Measurements from ENCODE around the gene TICAM2.

The TICAM2 gene

DNA sequence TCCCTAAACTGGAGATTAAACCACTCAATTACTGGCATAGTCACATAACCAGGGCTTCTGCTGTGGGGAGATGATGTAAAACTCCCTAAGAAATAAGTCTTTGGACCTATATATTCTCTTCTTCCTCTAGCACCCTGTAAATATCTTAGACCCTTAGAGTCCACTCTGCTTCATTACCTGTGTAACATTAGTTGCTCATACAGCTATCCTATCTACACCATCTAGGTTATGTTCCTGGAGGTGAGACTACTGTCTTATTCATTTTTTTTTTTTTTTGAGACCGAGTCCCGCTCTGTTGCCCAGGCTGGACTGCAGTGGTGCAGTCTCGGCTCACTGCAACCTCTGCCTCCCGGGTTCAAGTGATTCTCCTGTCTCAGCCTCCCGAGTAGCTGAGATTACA, 9.6 kb upstream of the TICAM2 start:
- in situ Hi-C loops (cut with HindIII; ENCODE audit: low sequenced_read_pairs): no loop called here

DNA sequence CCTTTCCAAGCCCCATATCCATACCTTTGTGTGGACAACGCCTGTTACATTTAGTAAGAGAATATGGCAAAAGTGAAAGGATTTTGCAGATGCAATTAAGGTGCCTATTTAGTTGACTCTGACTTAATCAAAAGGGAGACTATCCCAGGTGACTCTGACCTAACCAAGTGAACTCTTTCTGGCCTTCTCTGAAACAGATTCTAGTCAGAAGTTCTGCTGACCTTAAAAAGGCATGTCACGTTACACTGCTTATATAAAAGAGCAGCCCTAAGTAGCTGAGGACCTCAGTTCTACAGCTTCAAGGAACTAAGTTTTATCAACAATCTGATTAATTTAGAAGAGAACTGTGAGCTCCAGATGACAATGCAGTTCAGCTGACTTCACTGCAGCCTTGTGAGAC, 5.7 kb upstream of the TICAM2 start:
- in situ Hi-C loops (cut with HindIII; ENCODE audit: low sequenced_read_pairs): no loop called here

DNA sequence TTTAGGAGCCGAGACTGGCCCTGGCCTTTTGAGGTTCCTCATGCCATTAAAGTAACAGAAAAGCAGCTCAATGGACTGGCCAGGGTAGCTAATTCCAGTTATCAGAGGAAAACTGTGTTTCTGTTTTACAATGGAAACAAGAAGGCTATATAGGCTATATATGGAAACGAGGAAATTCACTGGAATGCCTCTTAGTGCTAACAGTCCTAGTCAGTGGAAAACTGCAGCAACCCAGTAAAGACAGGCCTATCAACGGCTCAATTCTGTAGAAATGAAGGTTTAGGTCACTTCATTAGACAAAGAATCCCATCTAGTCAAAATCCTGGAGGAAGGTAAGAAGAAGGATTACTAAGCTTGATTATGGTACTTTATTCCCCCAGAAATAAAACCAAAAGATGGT, 3.2 kb upstream of the TICAM2 start:
- in situ Hi-C loops (cut with HindIII; ENCODE audit: low sequenced_read_pairs): no loop called here

DNA sequence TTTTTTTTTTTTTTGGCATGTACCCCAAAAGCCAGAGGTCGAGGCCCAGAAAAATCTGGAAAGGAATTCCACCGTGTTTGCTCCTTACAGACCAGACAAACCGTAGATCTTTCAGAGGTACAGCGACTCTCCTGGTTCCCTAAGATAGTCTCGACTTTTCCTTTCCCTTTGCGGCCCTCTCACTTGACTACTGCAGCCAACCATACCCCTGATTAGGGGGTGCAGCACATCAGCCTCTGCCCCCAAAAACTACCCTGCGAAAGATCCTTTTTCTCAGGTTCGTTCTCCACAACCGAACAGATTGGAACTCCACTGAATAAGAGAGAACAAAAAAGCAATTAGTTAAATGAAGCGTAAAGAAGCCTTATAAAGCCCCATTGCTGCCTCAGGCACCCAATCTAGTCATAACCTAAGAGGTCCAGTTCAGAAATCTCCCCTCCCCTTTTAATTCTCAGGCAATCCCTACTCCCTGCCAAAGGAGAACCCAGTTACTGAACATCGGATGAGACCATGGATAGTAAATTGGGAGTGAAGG, 379 bp upstream of the TICAM2 start:
- in situ Hi-C loops (cut with HindIII; ENCODE audit: low sequenced_read_pairs): no loop called here

DNA sequence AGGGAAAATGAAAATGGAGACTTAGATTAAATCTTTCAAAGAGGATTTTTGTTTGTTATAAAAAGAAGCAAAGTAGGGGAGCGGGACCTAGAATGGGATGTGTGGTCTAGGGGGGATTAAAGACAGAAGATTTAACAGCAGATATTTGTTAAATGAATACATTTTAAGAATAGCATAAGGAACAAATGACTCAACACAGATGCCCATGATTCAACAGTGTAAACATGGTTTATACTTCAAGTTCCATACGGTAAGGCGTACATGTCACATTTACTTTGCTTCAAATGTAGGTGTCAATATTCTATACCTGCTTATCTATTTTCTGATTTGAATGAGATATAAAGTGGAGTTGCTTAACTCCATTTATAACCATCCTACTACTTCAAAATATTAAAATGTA, 1.5 kb downstream of the TICAM2 start:
- in situ Hi-C loops (cut with HindIII; ENCODE audit: low sequenced_read_pairs): no loop called here

DNA sequence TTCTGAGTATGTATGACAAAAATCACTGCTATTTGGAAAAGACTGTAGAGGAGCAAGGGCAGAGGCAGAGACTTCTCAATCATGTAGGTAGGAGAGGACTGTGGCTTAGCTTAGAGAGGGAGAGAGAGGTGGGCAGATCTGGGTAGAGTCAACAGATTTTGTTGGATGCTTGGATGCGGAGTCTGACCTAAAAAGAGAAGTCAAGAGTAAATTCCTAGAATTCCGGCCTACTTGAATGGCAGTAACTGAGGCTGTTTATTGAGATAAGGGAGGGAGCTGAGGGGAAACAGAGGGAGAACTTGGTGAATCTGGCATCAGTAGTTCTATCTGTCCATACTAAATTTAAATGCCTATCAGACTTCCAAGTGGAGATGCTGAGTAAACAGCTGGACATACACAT, 2.4 kb downstream of the TICAM2 start:
- in situ Hi-C loops (cut with HindIII; ENCODE audit: low sequenced_read_pairs): no loop called here

DNA sequence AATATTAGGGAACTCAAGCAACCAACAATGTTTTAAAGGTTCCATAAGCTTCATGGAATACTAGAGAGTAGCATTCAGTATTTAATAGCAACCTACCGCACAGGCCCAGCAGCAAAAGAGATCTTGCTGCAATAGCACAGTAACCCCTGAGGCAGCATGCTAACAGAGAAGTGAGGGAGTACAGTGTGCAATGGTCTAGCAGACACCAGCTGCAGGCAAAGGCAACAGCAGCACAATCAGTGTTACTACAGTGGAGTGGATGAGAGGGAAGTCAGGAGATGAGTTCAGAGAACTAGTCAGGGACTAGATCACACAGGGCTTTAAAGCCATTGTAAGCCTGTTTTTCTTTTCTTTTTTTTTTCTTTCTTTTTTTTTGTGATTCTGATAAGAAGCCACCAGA, 2.8 kb downstream of the TICAM2 start:
- in situ Hi-C loops (cut with HindIII; ENCODE audit: low sequenced_read_pairs): no loop called here

DNA sequence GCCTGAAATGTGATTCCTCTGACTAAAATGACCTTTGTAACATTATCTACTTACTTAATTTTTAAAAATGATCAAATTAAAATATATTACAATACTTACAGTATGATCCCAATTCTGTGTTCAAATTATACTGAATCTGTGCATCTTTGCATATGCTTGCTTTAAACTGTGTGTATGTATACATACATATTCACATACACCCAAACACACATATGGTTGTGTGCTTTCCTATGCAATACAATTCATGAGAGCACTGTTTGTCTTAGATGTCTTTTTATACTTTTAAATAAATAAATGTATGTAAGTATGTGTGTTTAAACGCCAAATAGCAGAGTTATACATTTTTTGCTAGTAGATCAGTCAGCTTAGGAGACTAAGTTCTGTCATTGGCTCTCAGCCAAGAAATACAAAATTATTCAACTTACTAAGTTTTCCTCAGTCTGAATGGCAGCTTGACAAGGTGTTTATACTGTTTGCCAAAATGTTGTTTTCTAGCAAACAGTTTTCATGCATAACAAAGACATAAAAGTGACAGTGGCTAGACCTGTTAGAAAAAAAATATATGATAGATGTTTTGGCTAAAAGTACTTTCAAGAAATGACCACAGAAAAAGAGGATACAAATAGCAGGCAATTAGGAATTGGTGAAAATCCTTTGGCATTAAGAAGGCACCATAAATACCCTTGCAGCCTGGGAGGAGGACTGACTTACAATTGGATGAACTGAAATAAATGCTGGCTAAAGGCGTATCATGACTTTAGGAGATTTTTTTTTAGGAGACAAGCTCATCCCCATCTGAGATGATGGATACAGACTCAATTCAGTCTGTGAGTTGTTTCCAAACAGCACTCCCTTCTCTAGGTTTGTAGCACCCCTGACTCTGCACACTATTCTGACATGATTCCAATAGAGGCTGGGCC, 7.9 kb downstream of the TICAM2 start:
- in situ Hi-C loops (cut with HindIII; ENCODE audit: low sequenced_read_pairs): no loop called here

DNA sequence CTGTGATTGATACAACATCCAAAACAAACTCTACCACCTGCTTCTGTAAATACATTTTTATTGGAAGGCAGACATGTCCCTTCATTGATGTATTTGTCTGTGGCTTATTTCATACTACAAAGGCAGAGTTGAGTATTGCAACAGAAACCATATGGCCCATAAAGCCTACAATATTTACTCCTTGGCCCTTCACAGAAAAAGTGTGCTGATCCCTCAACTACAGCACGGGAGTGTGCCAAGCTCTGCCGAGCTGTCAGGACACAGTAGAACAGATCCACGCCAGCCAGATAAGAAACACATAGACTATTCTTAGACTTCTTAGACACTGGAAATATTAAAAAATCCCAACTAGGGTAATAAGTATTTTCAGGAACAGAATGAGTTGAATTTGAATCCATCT, 13.2 kb downstream of the TICAM2 start:
- in situ Hi-C loops (cut with HindIII; ENCODE audit: low sequenced_read_pairs): no loop called here

DNA sequence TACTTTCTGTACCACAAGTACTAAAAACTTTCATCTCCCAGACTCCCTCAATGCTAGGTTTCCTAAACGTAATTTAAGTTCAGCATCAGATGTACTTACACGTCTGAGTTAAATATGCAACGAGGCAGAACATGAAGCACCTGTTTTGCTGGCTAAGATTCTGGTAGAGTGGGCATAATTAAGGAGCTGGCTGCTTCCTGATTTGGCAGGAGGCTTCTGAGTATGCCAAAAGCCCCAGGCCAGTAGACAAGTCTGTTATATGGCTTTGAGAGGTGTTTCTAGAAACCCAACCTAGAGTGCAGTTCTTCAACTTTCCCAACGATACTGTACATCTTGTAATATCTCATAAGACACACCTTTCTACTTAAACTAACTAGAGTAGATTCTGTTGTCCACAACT, 13.6 kb downstream of the TICAM2 start:
- in situ Hi-C loops (cut with HindIII; ENCODE audit: low sequenced_read_pairs): no loop called here

DNA sequence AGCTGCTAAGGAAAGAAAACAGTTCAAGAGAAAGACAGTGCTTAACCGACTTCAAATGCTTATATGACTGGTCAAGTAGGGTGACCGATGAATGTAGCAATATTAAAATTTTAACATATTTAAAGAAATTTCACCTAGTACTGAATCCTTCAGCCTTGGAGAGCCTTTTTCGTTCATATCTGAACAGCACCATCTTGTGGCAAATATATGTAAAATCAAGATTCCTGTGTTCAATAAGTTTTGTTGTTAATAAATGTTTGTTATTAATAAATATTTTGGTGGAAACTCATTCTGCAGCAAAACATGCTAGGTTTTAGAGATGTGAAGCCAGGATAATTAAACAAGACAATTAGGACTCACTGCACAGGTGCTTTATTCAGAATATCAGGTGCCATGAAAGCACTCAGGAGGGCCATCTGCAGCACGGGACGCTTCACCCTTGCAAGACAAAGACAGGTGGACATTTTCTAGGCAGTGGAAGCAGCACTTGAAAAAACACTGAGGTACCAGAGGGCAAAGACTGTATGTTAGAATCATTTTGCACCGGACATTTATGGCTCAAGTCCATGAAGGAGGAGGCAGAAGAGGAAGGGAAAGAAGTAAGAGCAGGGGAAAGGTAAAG, 15.6 kb downstream of the TICAM2 start:
- in situ Hi-C loops (cut with HindIII; ENCODE audit: low sequenced_read_pairs): no loop called here

DNA sequence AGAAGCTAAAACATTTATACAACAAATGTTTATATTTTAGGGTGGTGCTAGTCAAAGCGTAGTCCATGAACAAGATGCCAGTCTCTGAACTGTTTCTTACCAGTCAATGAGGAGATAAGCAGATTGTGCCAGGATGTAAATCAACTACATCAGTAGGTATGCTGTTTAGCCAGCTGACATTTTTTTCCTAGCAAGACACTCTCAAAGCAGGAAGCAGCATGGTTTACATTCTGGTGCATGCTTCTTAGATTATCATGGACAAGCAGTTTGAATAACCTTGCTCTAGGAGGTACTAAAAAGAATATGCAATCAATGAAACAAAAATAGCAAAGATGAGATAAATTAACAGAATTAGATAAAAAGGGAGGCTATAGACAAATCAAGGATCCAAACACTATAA, 17.0 kb downstream of the TICAM2 start:
- in situ Hi-C loops (cut with HindIII; ENCODE audit: low sequenced_read_pairs): no loop called here

DNA sequence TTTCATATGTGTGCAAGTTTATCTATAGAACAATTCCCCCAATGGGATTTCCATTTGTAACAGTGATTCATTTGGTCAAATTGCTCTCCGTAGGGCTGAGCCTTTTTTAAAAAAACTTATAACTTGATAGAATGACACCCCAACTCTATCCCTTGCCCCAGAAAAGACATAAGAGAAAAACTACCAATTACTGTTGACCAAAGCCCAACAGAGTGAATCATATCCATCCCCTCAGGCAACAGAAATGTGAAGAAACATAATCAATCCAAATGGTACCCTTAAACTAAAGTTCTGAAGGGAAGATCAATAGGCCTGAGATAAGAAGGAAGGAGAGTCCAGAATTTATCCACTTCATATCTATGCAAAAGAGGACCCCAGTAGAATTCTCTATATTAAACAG, 17.8 kb downstream of the TICAM2 start:
- in situ Hi-C loops (cut with HindIII; ENCODE audit: low sequenced_read_pairs): no loop called here

DNA sequence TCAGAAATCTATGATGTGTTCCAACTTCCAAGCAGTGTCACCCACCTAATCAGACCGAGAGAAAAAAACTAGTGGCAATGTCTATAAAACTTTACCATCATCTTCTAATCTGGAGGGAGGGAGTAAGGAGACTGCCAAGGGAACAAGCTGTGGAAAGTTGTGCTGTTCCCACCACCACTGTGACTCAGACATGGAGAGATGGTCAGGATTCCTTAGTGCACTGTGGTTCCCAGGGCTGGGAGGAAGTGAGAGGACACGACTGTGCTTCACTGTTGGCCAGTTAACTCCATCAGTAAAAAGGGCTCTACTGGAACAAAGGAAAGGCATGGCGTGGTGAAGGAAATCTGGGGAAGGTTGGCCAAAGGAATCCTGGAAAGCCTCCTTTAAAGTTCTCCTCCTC, 18.8 kb downstream of the TICAM2 start:
- in situ Hi-C loops (cut with HindIII; ENCODE audit: low sequenced_read_pairs): no loop called here

DNA sequence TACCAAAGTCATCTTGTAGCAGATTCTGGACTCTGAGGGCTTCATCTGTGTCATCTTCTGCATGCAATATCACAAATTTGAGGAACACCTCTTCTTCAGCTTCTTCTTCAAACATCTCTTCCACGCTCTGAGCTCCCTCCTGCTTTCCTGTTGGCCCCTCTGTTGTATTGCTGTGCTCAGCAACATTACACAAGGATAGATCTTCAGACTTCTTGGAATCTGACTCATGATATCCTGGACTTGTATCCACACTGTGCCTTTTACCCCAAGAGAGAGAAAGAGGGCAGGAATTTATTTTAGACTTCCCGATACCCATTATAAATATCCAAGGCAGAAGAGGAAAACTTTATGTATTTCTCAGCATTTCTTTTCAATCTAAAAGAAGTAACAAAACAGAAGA, 21.3 kb downstream of the TICAM2 start:
- in situ Hi-C loops (cut with HindIII; ENCODE audit: low sequenced_read_pairs): no loop called here

DNA sequence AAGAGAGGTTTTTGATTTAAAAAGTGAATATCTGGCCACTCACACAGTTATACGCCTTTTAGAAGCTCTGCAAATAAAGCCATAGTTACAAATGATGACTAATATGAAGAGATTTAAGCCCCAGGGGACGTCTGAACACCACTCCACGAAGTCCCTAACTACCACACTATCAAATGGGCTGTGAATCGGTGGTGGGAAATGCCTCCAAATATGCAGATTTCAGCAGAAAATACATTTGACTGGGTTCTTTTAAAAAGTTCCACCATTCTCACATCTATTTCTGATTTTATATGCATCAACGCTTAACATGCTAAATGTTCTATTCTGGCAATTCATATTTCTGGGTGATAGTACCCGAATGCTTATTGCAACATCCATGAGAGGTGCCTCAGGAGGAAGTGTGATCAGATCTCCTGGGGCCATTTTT, 22.5 kb downstream of the TICAM2 start:
- in situ Hi-C loops (cut with HindIII; ENCODE audit: low sequenced_read_pairs): loop anchor here (10.0 kb wide), 1 partner anchor 265 kb away; no protein-coding TSS in a partner anchor

DNA sequence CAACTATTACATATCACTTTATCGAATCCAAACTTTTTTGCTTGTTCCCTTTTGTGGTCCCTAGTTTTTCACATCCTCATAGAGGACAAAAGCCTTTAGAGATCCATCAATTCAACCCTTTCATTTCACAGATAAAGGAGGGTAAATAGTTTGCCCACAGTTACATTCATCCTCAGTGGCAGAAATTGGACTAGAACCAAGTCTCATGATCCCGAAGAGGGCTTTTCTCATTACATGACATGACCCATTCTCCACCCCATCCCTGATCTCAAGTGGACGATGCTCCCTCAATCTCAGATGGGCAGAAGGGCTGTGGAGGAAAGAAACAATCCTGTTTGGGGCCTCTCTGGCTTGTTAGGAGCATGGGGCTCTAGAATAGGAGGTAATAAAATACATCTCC, 23.1 kb downstream of the TICAM2 start:
- in situ Hi-C loops (cut with HindIII; ENCODE audit: low sequenced_read_pairs): loop anchor here (10.0 kb wide), 1 partner anchor 264 kb away; no protein-coding TSS in a partner anchor

DNA sequence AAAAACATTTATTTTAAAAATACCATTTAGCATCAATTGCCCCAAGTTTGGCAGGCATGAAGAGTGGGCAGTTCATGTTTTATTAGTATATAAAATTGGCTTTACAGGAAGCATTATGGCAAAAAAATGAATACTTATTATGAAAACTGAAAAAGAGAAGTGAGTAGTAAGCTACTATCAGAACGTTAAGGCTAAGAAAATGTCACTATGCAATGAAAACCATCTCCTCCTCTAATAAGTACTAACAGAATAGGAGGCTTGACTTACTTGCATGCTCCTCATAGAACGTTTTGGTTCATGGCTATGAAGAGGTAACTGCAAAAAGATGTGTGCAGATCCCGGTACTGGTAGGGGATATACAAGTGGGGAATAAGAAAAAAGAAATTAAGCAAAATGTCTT, 23.6 kb downstream of the TICAM2 start:
- in situ Hi-C loops (cut with HindIII; ENCODE audit: low sequenced_read_pairs): loop anchor here (10.0 kb wide), 1 partner anchor 264 kb away; no protein-coding TSS in a partner anchor

DNA sequence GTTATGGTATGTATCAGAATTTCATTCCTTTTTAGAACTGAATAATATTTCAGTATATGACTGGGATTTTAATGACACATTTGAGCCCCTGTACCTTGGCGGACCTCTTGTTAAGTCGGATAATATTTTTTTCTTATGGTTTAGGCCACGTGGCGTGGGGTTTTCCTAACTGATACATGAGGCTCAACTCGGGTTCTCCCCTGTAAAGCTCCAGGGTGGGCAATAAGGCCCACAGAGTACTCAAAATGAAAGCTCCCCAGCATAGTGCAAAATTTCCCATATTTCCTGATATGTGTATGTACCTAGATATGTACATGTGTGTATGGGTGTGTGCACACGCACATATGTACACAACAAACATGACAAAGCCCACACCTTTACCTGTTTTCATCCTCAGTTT, 24.5 kb downstream of the TICAM2 start:
- in situ Hi-C loops (cut with HindIII; ENCODE audit: low sequenced_read_pairs): loop anchor here (10.0 kb wide), 1 partner anchor 263 kb away; no protein-coding TSS in a partner anchor

DNA sequence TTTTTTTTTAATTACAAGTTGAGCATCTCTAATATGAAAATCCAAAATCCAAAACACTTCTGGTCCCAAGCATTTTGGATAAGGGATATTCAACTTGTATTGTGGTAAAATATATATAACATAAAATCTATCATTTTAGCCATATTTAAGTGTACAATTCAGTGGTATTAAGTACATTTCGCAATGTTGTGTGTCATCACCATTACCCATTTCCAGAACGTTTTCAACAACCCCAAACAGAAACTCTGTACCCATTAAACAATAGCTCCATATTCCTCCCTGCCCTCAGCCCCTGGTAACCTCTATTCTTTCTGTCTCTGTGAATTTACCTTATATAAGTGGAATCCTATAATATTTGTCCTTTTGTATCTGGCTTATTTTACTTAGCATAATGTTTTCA, 24.9 kb downstream of the TICAM2 start:
- in situ Hi-C loops (cut with HindIII; ENCODE audit: low sequenced_read_pairs): loop anchor here (10.0 kb wide), 1 partner anchor 263 kb away; no protein-coding TSS in a partner anchor

DNA sequence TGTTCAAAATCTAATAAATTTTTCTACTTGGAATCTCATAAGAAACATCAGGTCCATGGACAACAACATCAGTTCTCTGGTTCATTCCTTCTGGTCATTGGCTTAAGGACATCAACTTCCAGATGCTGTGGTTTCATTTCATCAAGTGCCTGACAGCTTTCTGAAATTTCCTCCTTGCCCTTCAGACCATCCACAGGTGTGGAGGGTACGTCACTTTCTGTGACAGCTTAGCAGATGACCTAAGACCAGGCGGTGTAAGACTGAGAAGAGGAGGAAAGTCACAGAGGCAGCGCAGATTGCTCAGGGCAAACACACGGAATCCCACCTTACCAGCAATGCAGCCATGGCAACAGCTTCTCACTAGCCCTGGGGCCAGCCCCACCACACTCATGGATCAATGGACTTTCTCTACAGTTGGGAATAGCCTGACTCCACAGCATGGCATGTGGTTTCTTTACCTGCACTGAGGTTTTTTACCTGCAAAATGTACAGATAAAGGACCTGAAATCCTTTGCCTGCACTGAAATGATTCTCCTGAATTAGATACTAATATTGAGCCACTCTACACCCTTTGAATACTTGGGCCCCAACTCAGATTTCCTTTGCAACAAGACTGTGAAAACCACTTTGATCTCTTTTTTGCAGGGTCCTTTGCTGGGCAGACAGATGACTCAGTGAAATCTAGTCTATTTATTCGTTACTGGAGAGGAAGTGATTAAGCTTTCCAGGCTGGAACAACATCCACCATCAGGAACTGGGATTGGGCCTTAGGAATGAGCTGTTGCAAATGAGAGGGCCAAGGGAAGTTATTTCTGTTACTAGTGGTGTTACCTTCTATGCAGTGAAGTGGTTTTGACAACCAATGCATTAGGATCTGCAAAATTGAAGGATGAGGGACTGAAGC, 26.9 kb downstream of the TICAM2 start:
- in situ Hi-C loops (cut with HindIII; ENCODE audit: low sequenced_read_pairs): loop anchor here (10.0 kb wide), 1 partner anchor 261 kb away; no protein-coding TSS in a partner anchor
